Renal pelvis (tissue), 12 donors: ENCODE data around the gene SPATS1. TPM values are rescaled to one million over a fixed set of nuclear protein-coding genes. Genes with fewer than 3 reads are reported as not detected.

Experiments used
- DNase-seq: peaks from one replicate; pipeline ENCODE4 v3.0.0-alpha.2; 2013
- long read RNA-seq, 16 experiments: transcript quantifications; one replicate each; lab custom pipeline, GENCODE V29; 2026
- polyA plus RNA-seq, 3 donors: library from polyadenylated mRNA; unstranded; fragments of 120-200 nt; gene quantifications; one replicate each; pipeline ENCODE4 v1.2.1, GENCODE V29; 2013; ENCODE audit not compliant: insufficient read length in 3 of 3

Gene SPATS1
- not detected for polyA plus RNA-seq
- long read RNA-seq, donor 1: 0 reads
- long read RNA-seq, donor 2: 0 reads
- long read RNA-seq, donor 3: 0 reads
- long read RNA-seq, donor 4: 0 reads
- long read RNA-seq, donor 5: 0 reads
- long read RNA-seq, donor 6: 0 reads
- long read RNA-seq, donor 7: 0 reads
- long read RNA-seq, donor 8: 0 reads
- long read RNA-seq, donor 9: 0 reads
- long read RNA-seq, donor 10: 0 reads
- long read RNA-seq, donor 11: 0 reads
- long read RNA-seq, donor 12: 0 reads
- long read RNA-seq, donor 13: 0 reads
- long read RNA-seq, donor 14: 0 reads
- long read RNA-seq, donor 15: 0 reads
- long read RNA-seq, donor 16: 0 reads

GRCh38 chr6:44342489-44342888 is at the start of gene SPATS1:
Gene SPATS1 (plus strand): TSS chr6:44342650. CDS start chr6:44343096, 446 bp downstream.
- peak; percentile 17 for DNase-seq

GRCh38 chr6:44292661-44293365 is 49.6 kb upstream of the SPATS1 start:
- DNase-seq: no peak

GRCh38 chr6:44294832-44295791 is 47.3 kb upstream of the SPATS1 start:
- DNase-seq: no peak

- DNase-seq: peak; percentile 51
These were observed 45.1 kb upstream of the SPATS1 start for GRCh38 chr6:44297063-44298038.

- no peak for DNase-seq
These were observed 44.2 kb upstream of the SPATS1 start for GRCh38 chr6:44298055-44298803.

GRCh38 chr6:44298864-44299263 is 43.6 kb upstream of the SPATS1 start:
- DNase-seq: no peak

- DNase-seq: no peak
These were observed 42.1 kb upstream of the SPATS1 start for GRCh38 chr6:44300292-44300823.

- DNase-seq: no peak
These were observed 41.3 kb upstream of the SPATS1 start for GRCh38 chr6:44301106-44301505.

- DNase-seq: no peak
These were observed 40.5 kb upstream of the SPATS1 start for GRCh38 chr6:44301782-44302564.

GRCh38 chr6:44302856-44303255 is 39.6 kb upstream of the SPATS1 start:
- DNase-seq: no peak

GRCh38 chr6:44303842-44304241 is 38.6 kb upstream of the SPATS1 start:
- no peak for DNase-seq

GRCh38 chr6:44304282-44305199 is 37.9 kb upstream of the SPATS1 start:
- no peak for DNase-seq

GRCh38 chr6:44305200-44305725 is 37.2 kb upstream of the SPATS1 start:
- no peak for DNase-seq

- no peak for DNase-seq
These were observed 35.7 kb upstream of the SPATS1 start for GRCh38 chr6:44306710-44307109.

- no peak for DNase-seq
These were observed 35.2 kb upstream of the SPATS1 start for GRCh38 chr6:44307217-44307616.

- DNase-seq: no peak
These were observed 33.4 kb upstream of the SPATS1 start for GRCh38 chr6:44309092-44309491.

GRCh38 chr6:44309631-44310030 is 32.8 kb upstream of the SPATS1 start:
- no peak for DNase-seq

GRCh38 chr6:44310241-44310640 is 32.2 kb upstream of the SPATS1 start:
- no peak for DNase-seq
